Thyroid gland (tissue), 4 donors: ENCODE measurements around the gene MRPL54.

Source experiments
- POLR2A ChIP-seq, 2 donors: fragments of 450-650 bp; IDR thresholded peaks; one replicate each; pipeline ENCODE4 v1.6.1; 2017; ENCODE audit warnings: antibody characterized with exemption in 2 of 2, mild to moderate bottlenecking in 2 of 2, moderate library complexity in 1 of 2
- TF ChIP-seq, protein P1 (sequence below), 6 experiments: fragments of 200-600 bp in 3 of 6; fragments of 450-650 bp in 3 of 6; sonication (generic) in 3 of 6; IDR thresholded peaks; one replicate each; pipeline ENCODE4 v1.5.1; 2016 to 2019; ENCODE audit warnings: antibody characterized with exemption in 6 of 6, mild to moderate bottlenecking in 2 of 6, inconsistent platforms in 1 of 6, moderate library complexity in 1 of 6

DNA sequence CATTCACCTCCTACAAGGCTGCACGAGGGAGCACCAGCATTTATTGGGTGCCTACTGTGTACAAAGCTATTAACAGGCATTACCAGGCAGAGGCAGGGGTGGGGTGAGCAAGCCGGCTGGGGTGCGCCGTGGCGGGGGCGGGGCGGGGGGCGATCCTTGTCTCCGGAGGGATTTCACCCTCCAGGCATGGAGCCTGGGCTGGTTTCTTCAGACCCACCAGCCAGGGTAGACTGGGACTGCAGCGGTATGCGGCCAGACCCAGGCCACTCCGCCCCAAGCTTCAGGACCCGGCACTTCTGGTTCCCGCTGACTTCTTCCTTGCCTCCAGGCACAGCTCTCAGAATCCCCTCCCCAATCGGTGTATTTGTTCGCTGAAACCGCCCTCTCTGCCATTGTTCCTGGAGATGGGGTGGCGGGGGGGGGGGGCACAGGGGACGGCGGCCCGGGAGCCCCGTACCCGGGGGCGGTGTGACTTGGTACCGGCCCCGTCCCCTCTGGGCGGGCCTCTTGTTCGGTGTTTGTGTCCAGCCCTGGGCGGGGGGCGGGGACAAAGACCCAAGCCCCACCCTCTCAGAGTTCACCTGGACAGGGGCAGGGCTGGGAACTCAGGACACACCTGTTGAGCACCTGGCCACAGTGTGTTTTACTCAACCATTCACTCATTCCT is 39.9 kb upstream of the MRPL54 start:
- TF ChIP-seq POLR2A (IDR thresholded peaks at IDR 0.05): peak in 1 of 2 donors; percentile 40
- TF ChIP-seq, protein P1, sequence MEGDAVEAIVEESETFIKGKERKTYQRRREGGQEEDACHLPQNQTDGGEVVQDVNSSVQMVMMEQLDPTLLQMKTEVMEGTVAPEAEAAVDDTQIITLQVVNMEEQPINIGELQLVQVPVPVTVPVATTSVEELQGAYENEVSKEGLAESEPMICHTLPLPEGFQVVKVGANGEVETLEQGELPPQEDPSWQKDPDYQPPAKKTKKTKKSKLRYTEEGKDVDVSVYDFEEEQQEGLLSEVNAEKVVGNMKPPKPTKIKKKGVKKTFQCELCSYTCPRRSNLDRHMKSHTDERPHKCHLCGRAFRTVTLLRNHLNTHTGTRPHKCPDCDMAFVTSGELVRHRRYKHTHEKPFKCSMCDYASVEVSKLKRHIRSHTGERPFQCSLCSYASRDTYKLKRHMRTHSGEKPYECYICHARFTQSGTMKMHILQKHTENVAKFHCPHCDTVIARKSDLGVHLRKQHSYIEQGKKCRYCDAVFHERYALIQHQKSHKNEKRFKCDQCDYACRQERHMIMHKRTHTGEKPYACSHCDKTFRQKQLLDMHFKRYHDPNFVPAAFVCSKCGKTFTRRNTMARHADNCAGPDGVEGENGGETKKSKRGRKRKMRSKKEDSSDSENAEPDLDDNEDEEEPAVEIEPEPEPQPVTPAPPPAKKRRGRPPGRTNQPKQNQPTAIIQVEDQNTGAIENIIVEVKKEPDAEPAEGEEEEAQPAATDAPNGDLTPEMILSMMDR (IDR thresholded peaks at IDR 0.05): no peak
